RWPE2 (cell line): ENCODE measurements around the gene CRYBA4.
"Not testable (repeated sequence)": the region's sequence is repeated elsewhere in the genome, so short reads cannot be mapped to it uniquely, and the experiment has no call there.

ENCODE experiments used
- ATAC-seq: fragments of 200-7000 bp; cut with Tn5 transposase; 3 replicates; pipeline ENCODE4 v1.9.1; 2021; ENCODE audit warnings: low read depth
- DNase-seq: peaks from one replicate; pipeline ENCODE4 v3.0.0-alpha.2; 2020; ENCODE audit warnings: low spot score
- H3K27ac ChIP-seq: fragments of 450-650 bp; 2 replicates; pipeline ENCODE4 v1.5.1; 2017; ENCODE audit warnings: mild to moderate bottlenecking; ENCODE audit not compliant: poor library complexity, severe bottlenecking
- H3K27me3 ChIP-seq: fragments of 250-450 bp; sonication (Bioruptor Pico); 2 replicates; pipeline ENCODE4 v1.5.1; 2021; ENCODE audit warnings: mild to moderate bottlenecking, moderate library complexity; ENCODE audit not compliant: insufficient read depth, poor library complexity, severe bottlenecking
- H3K36me3 ChIP-seq: fragments of 250-450 bp; sonication (Bioruptor Pico); 2 replicates; pipeline ENCODE4 v1.5.1; 2020; ENCODE audit warnings: low read depth, mild to moderate bottlenecking, moderate library complexity
- H3K4me1 ChIP-seq: fragments of 250-450 bp; sonication (Bioruptor Pico); 2 replicates; pipeline ENCODE4 v1.5.1; 2021; ENCODE audit warnings: mild to moderate bottlenecking, moderate library complexity; ENCODE audit not compliant: insufficient read depth, poor library complexity, severe bottlenecking
- H3K4me3 ChIP-seq: fragments of 250-450 bp; sonication (Bioruptor Pico); 2 replicates; pipeline ENCODE4 v1.5.1; 2021; ENCODE audit warnings: mild to moderate bottlenecking, moderate library complexity; ENCODE audit not compliant: severe bottlenecking
- H3K9me3 ChIP-seq: fragments of 250-450 bp; sonication (Bioruptor Pico); 2 replicates; pipeline ENCODE4 v1.5.1; 2021; ENCODE audit warnings: mild to moderate bottlenecking, moderate library complexity; ENCODE audit not compliant: severe bottlenecking
- TF ChIP-seq, protein P1 (sequence below): fragments of 450-650 bp; IDR thresholded peaks from one replicate; pipeline ENCODE4 v1.5.1; 2017; ENCODE audit warnings: mild to moderate bottlenecking, moderate library complexity; ENCODE audit not compliant: poor library complexity, severe bottlenecking

Gene CRYBA4

DNA sequence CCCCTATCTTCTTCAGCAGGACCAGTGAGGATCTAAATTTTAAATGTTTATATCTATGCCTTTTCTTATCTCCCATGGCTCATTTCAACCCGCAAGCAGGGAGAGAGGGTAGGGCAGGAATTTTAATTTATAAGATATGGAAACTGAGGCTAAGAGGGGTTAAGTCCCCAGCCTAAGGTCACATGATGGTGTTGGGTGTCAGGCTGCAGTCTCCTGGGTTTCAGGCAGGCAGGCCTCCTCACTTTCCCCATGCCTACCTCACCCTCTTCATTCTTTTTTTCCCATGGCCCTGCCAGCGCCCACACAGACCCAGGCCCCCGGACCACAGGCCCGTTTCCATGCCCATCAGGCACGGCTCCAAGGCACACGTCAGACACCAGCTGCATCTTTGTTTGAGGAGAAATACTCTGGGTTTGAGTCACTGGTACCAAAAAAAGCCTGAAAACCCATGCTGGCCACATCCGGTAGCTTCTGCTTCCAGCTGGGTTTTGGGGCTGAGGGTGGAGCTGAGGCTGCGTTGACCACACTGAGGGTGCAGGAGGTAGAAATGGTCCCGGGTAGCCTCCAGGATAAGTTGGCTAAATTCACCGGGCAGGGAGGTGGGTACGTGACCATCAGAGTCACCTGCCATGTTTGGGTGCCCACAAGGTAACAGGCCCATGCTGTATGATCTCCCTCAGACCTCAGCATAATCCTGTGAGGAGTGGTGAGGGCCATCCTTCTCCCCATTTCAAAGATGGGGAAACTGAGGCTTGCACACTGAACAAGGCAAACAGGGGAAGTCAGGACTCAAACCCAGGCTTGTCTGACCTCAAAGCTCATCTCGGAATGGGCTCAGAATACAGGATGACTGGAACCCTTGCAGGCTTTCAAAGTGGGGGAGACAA is 11.4 kb upstream of the CRYBA4 start:
- Histone ChIP-seq H3K9me3 (no peaks in the 10 kb centered on the region), H3K27ac (peak overlapping the region; percentile 53), H3K4me3 (no peak overlapping the region), H3K27me3 (no peaks in the 10 kb centered on the region), H3K4me1 (peaks cover 13% of the 10 kb centered on the region), H3K36me3 (no peaks in the 10 kb centered on the region)
- TF ChIP-seq, protein P1, sequence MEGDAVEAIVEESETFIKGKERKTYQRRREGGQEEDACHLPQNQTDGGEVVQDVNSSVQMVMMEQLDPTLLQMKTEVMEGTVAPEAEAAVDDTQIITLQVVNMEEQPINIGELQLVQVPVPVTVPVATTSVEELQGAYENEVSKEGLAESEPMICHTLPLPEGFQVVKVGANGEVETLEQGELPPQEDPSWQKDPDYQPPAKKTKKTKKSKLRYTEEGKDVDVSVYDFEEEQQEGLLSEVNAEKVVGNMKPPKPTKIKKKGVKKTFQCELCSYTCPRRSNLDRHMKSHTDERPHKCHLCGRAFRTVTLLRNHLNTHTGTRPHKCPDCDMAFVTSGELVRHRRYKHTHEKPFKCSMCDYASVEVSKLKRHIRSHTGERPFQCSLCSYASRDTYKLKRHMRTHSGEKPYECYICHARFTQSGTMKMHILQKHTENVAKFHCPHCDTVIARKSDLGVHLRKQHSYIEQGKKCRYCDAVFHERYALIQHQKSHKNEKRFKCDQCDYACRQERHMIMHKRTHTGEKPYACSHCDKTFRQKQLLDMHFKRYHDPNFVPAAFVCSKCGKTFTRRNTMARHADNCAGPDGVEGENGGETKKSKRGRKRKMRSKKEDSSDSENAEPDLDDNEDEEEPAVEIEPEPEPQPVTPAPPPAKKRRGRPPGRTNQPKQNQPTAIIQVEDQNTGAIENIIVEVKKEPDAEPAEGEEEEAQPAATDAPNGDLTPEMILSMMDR: no peak
- DNase-seq: peak; percentile 80
- ATAC-seq: peak; percentile 92

DNA sequence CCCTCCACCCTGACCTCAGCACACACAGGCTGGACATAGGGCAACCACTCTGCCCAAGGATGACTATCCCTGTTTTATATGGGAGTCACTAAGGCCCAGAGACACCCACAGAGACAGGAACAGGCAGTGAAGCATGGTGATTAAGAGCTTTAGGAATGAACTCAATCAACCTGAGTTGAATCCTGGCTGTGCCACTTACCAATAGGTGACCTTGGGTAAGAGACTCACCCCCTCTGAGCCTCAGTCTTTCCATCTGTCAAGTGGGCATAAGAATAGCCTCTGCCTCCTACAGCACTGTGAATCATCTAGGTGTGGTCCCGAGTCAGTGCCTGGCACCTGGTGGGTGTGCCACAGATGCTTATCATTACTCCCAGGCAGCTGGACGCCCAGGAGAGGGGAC is 10.8 kb upstream of the CRYBA4 start:
- H3K9me3 ChIP-seq: no peaks in the 10 kb centered on the region
- H3K4me3 ChIP-seq: no peak overlapping the region
- ATAC-seq: 0 out of 3 replicates have a peak, but pooled peaks have one; percentile 15
- TF ChIP-seq, protein P1: no peak
- H3K36me3 ChIP-seq: no peaks in the 10 kb centered on the region
- H3K27ac ChIP-seq: peak overlapping the region; percentile 53
- H3K27me3 ChIP-seq: no peaks in the 10 kb centered on the region
- H3K4me1 ChIP-seq: peaks cover 13% of the 10 kb centered on the region
- DNase-seq: no peak

GRCh38 chr22:26612652-26613051 is 9.1 kb upstream of the CRYBA4 start:
- no peaks in the 10 kb centered on the region for H3K36me3 ChIP-seq
- no peaks in the 10 kb centered on the region for H3K27me3 ChIP-seq
- H3K4me3 ChIP-seq: no peak overlapping the region
- peaks cover 11% of the 10 kb centered on the region for H3K4me1 ChIP-seq
- DNase-seq: no peak
- H3K9me3 ChIP-seq: no peaks in the 10 kb centered on the region
- no peak overlapping the region for H3K27ac ChIP-seq
- TF ChIP-seq, protein P1: no peak
- no peak for ATAC-seq

DNA sequence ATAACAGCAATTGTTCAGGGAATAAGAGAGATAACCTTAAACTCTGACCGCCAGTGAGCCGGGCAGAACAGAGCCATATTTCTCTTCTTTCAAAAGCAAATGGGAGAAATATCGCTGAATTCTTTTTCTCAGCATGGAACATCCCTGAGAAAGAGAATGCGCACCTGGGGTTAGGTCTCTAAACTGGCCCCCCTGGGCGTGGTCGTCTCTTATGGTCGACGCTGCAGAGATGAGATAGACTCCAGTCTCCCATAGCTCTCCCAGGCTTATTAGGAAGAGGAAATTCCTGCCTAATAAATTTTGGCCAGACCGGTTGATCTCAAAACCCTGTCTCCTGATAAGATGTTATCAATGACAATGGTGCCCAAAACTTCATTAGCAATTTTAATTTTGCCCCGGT is 8.0 kb upstream of the CRYBA4 start:
- peaks cover 11% of the 10 kb centered on the region for H3K4me1 ChIP-seq
- not testable (repeated sequence) for DNase-seq, H3K9me3 ChIP-seq, H3K27me3 ChIP-seq, H3K4me3 ChIP-seq, H3K27ac ChIP-seq, H3K36me3 ChIP-seq, ATAC-seq

GRCh38 chr22:26614322-26614721 is 7.4 kb upstream of the CRYBA4 start:
- H3K9me3 ChIP-seq: no peaks in the 10 kb centered on the region
- no peak for DNase-seq
- no peak for ATAC-seq
- H3K27ac ChIP-seq: no peak overlapping the region
- peaks cover 11% of the 10 kb centered on the region for H3K4me1 ChIP-seq
- no peak overlapping the region for H3K4me3 ChIP-seq
- H3K27me3 ChIP-seq: no peaks in the 10 kb centered on the region
- no peaks in the 10 kb centered on the region for H3K36me3 ChIP-seq
- TF ChIP-seq, protein P1: no peak
